Measurements from ENCODE around the gene LBR. TPM values are rescaled to one million over a fixed set of nuclear protein-coding genes. Genes with fewer than 3 reads are reported as not detected.

The LBR gene
- 30.9 to 35.7 TPM (median 34.6 TPM) in 5 replicates for total RNA-seq (2022; extraction: Qiagen RNA extraction)

GRCh38 chr1:225427235-225428067 lies at the start of gene LBR:
TSS of gene LBR (minus strand) at chr1:225428038. CDS start at chr1:225424075, 3,963 bp downstream.

Other genes starting within 250 kb of the LBR start
- 65.6 to 105 TPM (median 82.9 TPM) in 5 replicates for gene ENAH, start 225.1 kb upstream of the LBR start, total RNA-seq (2022; extraction: Qiagen RNA extraction)